GM19023 (cell line): ENCODE results near the gene CTTNBP2.

Experiments
- ATAC-seq: cut with Tn5 transposase; IDR thresholded peaks from one replicate; pipeline ENCODE4 v1.9.1; 2021; ENCODE audit warnings: mild to moderate bottlenecking, moderate library complexity; ENCODE audit not compliant: unreplicated experiment

Gene CTTNBP2

DNA sequence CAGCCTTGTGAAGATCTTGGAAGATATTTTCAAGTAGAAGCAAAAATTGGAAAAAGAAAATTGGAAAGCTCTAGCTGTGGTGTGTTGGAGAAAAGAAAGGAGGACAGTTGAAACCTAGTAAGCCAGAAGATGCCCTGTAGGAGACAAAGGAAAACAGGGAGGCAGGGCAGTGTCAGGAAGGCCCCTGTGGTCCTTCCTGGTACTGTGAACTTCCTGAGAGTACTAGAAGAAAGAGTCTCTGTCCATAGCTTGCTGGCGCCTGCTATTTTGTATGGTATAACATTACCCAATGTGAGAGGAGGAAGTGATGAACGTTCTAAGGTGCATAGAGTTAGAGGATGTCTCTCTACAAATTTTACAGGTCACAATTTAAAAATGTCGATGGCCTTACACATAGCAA, 183.1 kb downstream of the CTTNBP2 start:
- no peak for ATAC-seq

DNA sequence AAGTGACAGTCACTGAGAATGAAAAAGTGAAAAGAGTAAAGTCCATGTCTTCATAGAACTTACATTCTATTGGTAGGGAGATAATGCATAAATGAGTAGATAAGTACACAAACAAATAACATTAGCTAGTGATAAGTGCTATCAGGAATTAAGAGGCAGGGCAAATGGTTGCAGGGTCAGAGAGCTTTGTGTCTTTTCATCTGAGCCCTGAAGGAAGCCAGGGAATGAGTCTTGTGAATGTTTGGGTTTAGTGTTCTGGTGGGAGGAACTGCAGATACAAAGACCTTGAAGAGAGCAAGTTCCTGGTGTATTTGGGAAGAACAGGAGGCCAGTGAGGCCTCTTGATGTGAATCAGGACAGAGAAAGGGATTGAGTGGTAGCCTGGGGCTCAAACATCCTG, 183.8 kb downstream of the CTTNBP2 start:
- ATAC-seq, result no peak

DNA sequence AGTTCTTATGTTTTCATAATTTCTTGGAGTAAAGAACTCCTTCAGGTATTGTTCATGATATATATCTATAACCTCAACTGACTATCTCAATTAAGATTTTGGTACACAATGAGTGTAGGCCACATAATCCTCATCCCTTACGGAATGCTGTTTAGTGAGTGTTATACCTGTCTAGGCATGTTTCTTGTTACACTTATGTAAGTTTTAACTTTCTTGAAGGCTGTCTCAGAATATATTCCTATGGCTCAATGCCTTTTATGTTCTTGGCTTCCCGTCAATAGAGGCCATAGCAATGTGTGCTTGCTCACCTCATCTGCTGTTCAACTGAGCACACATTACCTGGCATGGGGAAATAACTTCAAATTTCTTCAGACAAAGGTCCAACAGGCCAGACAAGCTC, 185.1 kb downstream of the CTTNBP2 start:
- no peak for ATAC-seq

DNA sequence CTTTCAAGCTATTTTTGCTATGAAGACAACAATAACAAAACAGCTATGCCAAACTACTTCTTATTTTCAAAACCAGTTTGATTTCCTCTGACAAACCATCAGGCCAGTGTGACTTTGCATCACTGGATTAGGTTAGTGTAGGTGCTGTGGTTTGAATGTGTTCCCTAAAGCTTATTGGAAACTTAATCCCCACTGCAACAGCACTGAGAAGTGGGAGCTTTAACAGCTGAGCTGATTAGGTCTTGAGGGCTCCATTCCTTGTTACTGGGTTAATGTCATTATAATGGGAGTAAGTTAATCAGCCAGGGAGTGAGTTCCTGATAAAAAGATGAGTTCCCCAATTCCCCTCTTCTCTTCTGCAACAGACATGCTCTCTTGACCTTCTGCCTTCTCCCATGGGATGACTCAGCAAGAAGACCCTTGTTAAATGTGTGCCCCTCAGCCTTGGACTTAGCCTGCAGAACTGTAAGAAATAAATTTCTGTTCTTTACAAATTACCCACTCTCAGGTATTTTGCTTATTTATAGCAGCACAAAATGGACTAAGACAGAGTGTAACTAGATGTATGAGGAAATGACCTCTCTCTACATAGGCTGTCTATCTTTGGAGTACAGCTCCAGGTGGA, 186.8 kb downstream of the CTTNBP2 start:
- ATAC-seq, result no peak

DNA sequence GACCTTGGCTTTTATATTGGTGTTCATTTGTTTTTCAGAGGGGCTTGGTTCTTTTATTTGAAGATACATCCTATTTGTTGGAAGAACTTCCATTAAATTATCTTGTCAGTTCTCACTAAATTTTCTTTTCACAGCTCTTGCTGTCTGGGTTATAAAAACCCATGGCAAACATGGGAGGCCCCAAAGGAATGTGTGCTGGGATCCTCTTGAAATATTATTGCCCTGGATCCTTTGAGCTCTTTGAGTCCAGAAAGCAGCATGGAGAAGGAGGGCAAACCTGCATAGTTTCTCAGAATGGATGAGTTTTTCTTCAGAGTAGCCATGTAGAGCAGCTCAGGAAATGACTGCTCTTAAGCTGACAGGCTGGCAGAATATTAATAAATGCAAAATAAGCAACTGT, 187.4 kb downstream of the CTTNBP2 start:
- ATAC-seq, result no peak

DNA sequence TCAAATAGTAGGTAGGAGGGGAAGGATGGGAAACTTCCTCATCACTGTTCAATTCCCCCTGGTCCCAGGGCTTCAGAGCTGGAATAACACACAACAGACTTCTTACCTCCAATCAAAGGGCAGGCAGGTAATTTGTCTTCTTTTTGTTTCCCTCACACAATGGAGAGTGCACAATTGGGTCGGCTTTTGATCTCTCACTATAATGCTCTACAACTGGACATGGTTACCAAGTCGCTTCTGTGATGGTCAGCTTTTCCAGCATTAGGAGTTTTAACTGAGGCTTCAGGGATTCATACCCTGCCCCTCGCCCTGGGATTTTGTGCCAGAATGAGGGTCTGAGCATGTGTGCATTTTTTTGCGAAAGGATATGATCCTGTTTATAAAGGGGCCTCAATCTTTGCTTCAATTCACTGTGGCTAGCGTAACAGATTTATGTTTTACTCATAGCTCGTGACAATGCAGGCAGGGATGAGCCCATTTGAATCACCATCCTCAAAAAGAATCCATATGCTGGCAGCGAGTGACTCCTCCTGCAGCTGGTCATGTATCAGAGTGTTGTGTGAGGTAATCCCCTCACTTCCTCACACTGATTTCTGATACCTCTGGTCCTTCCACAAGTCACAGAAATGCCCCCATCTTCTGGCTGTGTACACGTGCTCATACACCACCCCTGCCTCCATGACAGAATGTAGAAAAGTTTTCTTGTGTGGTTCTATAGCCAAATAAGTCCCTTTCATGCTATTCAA, 189.6 kb downstream of the CTTNBP2 start:
- ATAC-seq, result no peak

DNA sequence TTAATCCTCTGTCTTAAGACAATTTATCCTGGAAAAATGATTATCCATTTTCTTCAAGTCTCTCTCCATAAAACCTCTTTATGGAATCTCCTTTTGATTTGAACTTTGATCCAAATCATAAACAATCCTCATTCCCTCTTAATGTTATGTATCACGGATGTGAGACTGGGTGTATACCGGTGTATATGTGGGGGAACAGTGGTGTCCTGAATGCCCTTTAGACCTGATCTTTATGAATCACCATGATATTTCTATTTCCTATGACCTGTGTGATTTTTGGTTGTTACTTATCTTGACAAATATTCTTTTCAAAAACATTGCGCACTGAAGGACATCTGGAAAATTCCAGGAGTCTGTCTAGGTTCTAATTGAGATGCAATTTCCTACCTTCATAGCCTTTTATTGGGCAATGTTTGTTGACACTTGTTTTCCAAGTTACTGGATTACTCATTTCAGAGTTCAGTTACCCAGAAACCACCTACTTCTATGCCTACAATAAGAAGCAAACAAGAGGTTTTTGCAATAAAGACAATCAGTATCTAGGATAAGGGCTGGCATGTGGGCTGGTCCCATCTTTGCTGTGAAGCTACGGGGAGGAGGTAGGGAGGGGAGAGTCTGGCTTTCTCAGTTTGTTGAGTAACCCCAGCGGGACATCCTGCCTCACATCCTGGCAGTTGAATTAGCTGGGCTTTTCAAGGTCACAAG, 190.4 kb downstream of the CTTNBP2 start:
- ATAC-seq, result no peak

DNA sequence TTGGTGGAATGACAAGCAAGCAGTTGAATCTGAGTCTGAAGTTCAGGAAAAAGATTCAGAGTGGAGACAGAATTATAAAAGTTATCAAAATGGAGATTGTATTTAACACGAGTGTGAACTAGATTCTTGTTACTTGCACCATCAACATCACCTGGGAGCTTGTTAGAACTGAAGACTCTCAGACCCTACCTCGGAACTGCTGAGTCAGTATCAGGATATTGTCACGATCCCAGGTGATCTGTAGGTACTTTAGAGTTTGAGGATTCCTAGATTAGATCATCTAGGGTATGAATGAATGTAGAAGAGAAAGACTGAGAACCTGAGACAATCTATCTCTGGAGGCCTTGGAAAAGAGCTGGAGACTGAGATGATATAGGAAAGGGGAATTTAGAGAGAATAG, 194.1 kb downstream of the CTTNBP2 start:
- no peak for ATAC-seq

DNA sequence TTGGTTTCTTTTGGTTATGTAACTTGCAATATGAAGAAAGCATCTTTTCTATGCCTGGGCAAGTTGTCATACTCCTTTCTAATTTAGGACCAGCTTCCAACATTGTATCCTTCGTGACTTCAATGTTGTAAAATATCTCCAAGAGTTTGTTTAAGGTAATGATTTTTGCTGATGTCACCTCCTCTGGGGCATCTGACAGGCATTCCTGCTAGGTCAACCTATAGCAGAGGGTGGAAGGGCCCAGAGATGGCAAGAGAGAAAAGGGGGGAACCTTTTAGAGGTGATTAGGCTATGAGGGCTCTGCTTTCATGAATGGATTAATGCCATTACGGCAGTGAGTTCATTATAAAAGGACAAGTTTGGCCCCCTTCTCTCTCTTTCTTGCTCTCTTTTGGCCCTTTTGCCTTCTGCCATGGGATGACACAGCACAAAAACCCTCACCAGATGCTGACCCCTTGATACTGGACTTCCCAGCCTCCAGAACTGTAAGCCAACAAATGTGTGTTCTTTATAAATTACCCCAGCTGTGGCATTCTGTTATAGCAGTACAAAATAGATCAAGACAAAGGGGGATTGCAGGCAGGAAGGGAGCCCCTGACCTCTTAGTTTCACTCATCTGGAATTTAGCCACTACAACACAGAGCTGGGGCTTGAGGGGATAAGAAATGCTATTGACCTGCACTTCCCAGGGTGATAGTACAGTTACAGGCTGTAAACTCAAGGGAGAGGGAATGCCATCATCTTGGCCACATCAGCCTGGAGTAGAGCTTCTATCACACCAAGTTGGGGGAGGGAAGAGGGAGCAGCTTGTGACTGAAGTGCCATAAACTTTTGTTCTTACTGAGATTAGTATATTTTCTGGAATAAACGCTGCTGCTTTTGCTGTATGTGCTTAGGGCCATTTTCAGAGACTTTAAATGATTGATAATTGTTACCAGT, 197.5 kb downstream of the CTTNBP2 start:
- ATAC-seq, result no peak

DNA sequence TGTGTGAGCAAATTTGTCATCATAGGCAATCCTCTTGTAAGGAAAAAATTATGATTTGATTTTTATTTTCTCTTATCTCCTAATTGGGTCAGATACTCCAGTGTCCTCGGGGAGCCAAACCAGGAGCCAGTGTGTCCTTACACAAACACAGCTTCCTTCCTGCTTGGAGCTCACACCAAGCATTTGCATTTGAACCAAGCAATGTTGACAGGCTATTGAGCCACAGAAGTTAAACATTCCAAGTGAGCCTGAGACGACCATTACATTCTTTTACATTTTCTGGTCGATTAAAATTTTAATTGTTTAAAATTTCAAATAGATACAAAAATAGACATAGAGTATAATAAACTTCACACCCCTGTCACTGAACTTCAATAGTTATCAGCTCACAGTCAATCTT, 198.6 kb downstream of the CTTNBP2 start:
- ATAC-seq, result no peak

DNA sequence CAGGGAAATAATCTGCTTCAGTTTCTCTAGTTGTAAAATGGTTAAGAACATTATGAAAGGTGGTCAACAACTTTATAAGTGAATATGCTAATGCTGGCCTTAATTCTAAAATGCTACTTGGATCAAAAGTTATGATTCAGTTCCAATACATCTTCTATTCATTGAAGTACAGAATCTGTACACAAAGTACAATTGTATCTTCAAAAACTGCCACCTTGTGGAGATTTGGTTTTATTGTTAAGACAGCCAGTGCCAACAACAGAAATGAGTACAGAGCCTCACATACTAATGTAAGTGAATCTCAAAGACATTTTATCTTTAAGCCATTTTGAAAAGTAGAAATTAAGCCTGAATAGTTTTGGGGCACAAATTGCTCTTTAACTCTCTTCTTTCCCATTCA, 199.4 kb downstream of the CTTNBP2 start:
- ATAC-seq, result no peak

DNA sequence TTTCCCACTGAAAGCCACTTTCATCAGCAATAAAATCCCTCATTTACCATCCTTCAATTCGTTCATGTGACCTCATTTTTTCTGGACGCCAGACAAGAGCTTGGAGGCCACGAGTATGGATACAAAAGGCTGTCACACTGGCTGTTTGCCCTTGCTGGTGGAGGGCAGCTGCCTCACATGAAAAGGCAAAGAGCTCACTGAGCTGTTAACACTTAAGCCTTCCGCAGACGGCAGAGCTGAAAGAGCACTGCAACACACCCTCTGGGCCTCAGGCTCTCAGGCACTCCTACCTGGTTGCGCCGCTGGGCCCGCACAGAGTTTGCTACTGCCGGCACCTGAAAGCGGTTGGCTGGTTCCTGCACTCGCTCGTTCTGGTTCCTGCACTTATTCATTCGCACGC, 199.9 kb downstream of the CTTNBP2 start:
- ATAC-seq, result no peak

DNA sequence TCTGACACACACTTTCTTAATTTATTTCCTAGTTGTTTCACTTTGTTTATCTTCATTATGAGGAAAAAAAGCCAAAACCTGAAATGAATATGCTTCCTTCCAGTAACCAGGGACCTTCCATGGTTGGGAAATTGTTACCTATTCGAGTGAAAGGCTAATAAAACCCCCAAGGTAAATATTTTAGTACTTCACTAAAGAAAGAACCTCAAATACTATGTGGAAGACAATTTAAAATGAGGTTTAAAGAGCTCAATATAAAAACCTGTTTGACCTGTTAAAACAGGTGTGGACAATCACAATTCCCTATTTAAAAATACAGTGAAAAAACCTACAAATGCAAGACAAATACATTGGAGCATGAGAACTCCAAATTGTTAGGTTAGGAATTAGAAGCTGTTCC, 200.8 kb downstream of the CTTNBP2 start:
- ATAC-seq, result no peak

DNA sequence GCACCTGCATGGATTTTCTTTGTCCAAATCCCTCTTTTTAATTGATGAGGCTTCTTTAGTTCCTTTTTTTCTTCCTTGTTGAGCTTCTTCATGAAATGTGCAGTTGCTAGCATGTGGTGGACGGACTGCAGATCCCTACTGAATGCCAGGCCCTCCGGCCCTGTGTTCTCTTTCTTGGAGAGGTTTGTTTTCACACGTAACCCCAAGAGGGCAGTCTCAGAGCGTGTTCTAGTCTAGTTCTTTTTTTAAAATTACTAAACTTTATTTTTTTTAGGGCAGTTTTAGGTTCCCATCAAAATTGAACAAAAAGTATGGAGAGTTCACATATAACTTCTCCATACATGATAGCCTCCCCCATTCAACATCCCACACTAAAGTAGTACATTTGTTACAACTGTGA, 203.4 kb downstream of the CTTNBP2 start:
- ATAC-seq, result no peak

DNA sequence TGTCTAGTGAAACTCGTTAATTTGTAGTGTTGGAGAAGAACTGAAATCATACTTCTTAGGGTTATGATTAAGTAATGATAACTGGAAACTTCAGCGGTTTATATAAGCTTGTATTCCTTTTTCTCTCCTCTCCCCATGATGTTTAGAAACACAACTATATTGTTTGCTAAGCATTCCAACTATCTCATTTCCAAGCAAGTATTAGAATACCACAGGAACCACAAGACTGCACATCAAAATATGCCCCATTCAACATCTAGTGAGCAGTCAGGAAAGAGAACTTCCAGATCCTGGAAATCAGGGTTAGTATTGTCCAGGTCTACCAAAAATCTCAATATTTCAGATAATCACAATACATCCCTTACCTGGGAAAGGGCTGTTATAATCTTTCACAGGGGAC, 205.8 kb downstream of the CTTNBP2 start:
- ATAC-seq, result no peak

DNA sequence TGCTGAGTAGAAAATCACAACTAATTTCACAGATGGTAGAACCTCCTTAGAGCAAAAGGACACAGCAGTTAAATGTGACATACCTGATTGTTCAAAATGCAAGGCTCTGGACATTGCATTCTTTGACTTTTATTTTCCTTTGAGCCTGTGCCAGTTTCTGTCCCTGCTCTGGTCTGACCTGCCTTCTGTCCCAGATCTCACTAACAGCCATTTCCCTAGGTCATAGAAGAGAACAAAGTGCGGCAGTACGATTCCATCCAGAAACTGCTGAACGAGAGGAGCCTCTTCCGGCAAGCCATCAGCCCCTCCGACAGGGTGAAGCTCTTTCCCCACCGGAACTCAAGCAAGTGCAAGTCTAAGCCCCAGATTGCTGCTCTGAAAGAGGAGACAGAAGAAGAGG, 206.6 kb downstream of the CTTNBP2 start:
- ATAC-seq, result no peak

DNA sequence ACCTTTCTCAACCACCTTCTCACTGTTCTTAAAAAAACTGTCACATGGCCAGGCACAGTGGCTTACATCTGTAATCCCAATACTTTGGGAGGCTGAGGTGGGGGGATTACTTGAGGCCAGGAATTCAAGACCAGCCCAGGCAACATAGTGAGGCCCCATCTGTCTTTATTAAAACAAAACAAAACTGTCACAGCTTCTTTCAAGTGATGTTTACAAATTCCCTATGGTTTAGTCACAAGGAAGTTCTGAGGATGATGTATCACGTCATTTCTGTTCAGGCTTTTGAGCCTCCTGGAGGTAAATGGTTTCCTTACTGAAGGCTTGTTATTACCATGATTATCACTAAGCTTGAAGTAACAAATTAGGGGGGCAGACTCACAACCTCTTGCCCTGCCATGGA, 207.2 kb downstream of the CTTNBP2 start:
- ATAC-seq, result no peak

DNA sequence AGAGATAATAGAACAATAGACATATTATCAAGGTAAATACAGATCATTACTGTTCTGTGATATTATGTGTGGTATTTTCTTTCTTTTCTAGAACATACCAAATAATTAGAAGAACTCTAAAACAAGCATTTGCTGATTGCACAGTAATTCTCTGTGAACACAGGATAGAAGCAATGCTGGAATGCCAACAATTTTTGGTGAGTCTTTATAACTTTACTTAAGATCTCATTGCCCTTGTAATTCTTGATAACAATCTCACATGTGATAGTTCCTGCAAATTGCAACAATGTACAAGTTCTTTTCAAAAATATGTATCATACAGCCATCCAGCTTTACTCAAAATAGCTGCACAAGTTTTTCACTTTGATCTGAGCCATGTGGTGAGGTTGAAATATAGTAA, 207.9 kb downstream of the CTTNBP2 start:
- ATAC-seq, result no peak

DNA sequence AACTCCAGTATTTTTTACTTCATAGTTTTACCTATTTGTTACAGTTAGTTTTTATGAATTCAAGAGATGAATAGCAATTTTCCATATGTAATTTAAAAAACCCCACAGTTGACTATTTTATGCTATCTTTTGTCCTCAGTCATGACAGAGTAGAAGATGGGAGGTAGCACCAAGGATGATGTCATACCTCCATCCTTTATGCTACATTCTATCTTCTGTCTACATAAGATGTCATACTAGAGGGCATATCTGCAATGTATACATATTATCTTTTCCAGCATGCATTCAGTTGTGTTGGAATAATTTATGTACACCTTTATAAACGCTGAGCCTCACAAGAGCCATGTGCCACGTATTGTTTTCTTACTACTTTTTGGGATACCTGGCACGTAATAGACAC, 209.2 kb downstream of the CTTNBP2 start:
- ATAC-seq, result no peak

DNA sequence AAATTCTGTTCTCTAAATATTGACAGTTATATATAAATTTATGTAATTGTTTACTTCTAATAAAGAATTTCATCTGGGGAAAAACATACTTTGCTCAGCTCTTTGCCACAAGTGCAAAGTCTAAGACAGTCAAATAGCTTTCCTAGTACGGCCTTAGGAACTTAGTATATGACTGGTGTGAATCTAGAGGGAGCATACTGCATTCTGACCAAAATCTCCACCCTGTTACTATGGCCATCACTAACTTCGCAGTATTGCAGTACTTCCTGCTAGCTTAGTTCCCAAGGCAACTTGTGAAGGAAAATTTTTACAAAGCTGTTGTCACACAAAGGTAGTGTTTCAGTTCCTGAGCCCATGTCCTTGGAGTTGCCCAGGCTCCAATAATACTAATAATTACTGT, 211.9 kb downstream of the CTTNBP2 start:
- ATAC-seq, result no peak
